Activated T-cell treated with anti-CD3 and anti-CD28 coated beads for 1 hour (primary cell): ENCODE data around the gene PLPP6.

Source experiments
- DNase-seq: peaks from one replicate; pipeline ENCODE4 v3.0.0-alpha.2; 2020; ENCODE audit warnings: low read depth

Gene PLPP6

DNA sequence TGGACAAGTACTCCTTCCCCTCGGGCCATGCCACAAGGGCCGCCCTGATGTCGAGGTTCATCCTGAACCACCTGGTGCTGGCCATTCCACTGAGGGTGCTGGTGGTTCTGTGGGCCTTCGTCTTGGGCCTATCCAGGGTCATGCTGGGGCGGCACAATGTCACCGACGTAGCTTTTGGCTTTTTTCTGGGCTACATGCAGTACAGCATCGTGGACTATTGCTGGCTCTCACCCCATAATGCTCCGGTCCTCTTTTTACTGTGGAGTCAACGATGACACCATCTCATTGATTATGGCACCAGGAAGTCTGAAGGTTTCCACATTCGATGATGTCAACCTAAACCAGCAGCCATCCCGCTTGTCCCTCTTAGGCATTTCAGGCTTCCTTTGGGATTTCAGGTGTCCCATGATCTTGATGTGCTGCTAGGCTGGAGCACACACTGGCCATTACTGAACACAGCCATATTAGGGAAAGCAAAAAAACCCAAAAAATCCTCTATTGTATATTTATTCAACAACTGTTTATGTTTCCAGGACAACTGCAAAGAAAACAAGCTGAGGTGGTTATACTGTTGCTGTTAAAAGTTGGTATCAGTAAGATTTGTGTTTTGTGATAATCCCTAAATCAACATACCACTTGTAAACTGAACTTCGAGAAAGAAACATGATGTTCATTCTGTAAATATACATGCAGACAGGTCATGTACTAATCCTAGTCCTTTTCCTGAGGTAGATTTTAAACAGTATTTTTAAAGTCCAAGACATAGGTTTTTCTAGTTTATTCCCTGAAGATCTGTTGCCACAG, 1.1 kb downstream of the PLPP6 start:
- no peak for DNase-seq

GRCh38 chr9:4663956-4664355, 1.9 kb downstream of the PLPP6 start:
- no peak for DNase-seq

GRCh38 chr9:4665357-4665756, 3.3 kb downstream of the PLPP6 start:
- DNase-seq = no peak

DNA sequence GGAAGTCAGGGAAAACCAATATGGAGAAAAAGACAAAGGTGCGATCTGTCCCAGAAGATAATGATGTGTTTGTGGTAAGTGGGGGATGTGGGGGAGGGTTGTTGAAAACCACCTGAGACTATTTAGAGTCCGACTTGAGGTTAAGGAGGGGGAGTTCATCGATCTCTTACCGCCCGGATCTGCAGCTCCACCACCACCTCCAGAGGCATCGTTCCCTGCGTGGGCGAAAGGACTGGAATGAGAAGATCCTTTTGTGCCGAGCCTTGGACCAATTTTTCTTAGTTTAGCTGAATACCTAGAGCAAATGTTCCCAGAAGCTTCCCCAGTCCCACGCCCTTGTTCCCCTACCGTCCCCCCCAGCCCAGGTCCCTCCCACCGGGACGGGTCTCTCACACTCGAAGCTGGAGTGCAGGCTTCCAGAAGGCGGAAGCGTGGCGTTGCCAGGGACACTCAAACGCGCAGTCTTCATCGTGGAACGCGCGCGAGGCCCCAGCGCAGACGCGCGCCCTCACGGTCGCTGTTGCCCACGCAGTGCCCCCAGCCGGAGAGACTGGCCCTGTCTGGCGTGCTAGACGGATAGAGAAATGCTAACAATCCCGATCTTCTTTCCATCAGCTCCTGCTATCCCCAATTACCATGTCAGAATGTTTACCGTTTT, 4.1 kb downstream of the PLPP6 start, which contains the start of gene SPATA6L:
Gene SPATA6L, minus strand, starts transcription at position 439 of the 658 bp plus-strand sequence. Its CDS starts 230 bp downstream, at position 209.
- peak; percentile 33 for DNase-seq

- no peak for DNase-seq
Measured at GRCh38 chr9:4667681-4668080, 5.6 kb downstream of the PLPP6 start.

DNA sequence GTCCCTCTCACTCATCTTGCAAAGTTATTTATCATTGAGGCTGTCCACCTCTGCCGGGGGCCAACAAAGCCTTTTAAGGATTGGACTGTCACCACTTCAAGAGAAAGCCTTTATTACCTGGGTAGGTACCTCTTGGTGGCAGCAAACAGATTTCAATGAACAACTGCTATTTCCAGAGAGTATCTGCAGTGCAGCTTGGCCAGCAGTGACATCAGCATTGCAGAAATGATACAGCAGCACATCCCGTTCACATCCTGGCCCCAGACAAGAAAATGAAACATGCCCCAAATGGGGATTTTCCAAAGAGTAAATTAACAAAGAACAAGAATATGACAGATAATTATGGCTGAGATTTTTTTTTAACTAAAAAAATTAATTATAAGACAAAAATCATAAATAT, 6.5 kb downstream of the PLPP6 start:
- no peak for DNase-seq

DNA sequence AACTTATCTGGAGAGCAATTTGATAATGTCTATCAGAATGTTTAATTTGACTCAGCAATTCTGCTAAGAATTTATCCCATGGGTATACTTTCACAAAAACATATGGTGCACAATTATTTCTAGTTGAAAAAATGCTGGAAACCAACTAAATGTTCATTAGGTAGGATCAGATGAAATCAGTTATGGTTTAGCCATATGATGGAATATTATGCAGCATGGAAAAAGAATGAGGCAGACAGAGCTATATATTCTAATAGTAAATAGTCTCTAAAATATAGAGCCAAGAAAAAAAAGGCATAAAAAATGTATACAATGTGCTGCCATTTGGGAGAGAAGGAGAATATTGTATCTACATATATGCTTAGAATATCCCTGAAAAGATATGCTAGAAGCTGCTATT, 7.8 kb downstream of the PLPP6 start:
- no peak for DNase-seq

DNA sequence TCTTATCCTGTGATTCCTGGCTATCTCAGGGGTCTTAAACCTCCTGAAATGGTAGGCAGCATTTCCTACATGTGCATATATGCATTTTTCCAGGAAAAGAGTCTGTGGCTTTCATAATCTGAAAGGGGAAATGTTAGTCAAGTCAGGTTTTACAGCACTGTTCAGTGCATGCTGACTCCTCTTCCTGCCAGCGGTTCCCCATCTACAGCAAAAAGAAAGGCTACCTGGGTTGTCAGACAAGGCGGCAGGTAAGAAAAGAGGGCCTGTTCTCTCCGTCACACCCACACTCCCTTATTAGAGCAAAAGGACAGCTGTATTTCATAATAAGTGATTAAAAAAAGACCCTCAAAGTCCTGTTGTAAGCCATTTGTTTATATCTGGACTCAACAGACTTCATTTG, 8.5 kb downstream of the PLPP6 start:
- DNase-seq = no peak

- DNase-seq = no peak
Measured at GRCh38 chr9:4671737-4672136, 9.6 kb downstream of the PLPP6 start.

DNA sequence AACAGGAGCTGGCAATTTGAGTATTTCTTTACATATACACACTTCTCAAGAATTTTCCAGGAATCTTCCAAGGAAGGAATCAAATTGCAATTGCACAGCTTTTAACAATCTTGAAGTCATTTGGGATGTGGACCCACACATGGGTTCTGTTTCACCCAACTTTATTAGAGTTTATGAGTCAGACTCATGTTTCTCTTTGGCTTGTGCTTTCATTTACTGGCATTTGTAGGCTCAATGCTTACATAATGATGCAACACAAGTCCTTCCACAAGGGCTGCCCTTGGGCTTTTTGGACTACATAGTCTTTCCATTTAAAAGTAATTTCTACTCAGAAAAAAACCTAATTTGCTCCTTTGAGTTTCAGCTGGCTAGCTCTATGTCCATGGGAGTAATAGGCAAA, 12.7 kb downstream of the PLPP6 start:
- DNase-seq = no peak

DNA sequence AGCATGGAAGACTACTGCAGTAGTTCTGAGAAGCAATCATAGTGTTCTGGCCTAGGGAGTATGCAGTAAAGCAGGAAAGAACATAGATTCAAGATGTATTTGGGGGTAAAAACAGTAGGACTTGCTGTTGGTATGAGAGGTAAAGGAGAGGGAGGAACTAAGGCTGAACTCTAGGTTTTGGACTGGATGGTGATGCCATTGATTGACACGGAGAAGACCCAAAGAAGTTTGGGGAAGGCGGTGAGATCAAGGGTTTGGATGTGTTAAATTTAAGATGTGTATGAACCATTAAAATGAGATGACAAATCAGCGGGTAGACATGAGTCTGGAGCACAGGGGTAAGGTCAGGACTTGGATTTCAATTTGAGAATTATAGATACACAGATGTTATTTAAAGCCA, 15.3 kb downstream of the PLPP6 start:
- no peak for DNase-seq

GRCh38 chr9:4678679-4679267, 16.7 kb downstream of the PLPP6 start:
- no peak for DNase-seq

DNA sequence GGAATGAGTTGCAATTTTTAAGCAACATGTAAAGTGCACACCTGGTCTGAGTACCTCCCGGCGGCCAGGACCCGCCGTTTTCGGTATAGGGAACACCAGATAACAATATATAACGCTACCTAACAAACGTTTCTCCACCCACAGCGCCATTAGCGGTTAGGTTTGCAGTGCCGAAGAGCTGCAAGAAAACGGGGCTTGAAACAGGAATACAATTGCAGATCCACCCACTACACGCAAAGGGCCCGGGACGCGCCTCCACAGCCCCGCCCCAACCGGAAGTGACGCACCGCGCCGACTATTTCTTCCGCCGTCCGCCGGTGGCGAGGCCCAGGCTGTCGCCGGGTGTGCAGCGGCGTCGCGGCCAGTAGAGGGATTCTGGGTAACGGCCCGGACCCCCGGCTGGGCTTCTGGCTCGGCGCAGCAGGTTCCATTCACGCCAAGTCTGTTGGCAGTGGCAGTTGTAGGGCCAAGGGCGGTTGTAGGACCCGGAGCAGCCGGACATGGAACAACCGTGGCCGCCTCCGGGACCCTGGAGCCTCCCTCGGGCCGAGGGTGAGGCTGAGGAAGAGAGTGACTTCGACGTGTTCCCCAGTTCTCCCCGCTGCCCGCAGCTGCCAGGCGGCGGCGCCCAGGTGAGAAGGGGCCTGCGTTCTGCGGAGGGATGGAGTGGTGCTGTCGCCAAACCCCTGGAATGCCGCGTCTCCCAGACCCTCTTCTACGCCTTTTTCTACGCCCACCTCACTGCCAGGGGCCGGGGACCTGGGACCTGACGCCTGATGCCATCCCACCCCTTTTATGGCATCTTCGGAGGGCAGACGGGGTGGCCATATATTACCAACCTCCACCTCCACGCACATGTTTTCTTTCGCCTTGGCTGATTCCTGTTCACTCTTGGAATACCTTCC, 17.4 kb downstream of the PLPP6 start, which contains the start of gene CDC37L1:
Gene CDC37L1, plus strand, starts transcription at position 302 of the 905 bp plus-strand sequence. Its CDS starts 199 bp downstream, at position 501.
- DNase-seq = peak; percentile 99

GRCh38 chr9:4680173-4680525, 18.1 kb downstream of the PLPP6 start:
- no peak for DNase-seq

DNA sequence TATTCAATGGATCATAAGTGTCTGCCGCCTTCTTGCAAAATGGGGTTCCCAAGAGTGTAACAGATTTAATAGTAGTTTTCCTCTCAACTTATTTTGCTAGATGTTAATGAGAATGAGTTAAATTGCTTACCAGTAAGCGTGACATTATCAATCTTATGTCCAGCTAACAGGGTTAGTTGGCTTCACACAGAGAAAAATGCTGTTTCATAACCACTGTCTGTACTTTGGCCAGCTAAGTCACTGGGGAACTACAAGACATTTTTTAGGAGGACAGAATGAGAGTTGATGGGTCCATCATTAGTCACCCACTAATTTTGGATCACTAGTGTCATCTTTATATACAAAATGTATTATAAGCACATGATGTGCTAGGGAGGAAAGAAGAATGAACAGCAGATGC, 18.7 kb downstream of the PLPP6 start:
- no peak for DNase-seq

GRCh38 chr9:4684820-4685219, 22.7 kb downstream of the PLPP6 start:
- DNase-seq = no peak

DNA sequence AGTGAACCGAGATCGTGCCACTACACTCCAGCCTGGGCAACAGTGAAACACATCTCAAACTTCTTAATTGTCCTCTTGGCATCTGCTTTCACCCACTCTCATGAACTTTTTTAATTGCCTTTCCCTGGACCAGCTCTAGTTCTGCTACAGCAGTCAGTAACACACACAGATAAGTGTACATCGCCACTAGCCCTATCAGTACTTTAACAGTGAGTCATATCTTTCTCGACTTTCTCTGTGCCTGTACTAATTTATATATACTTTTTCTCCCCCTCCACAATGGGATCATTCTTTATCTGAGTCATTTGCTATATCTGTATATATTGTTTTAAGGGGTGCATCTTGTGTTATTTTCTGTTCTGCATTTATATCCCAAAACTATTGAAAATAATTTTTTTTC, 24.0 kb downstream of the PLPP6 start:
- DNase-seq = no peak

- DNase-seq = no peak
Measured at GRCh38 chr9:4686584-4686983, 24.5 kb downstream of the PLPP6 start.

GRCh38 chr9:4689021-4689420, 26.9 kb downstream of the PLPP6 start:
- DNase-seq = no peak

DNA sequence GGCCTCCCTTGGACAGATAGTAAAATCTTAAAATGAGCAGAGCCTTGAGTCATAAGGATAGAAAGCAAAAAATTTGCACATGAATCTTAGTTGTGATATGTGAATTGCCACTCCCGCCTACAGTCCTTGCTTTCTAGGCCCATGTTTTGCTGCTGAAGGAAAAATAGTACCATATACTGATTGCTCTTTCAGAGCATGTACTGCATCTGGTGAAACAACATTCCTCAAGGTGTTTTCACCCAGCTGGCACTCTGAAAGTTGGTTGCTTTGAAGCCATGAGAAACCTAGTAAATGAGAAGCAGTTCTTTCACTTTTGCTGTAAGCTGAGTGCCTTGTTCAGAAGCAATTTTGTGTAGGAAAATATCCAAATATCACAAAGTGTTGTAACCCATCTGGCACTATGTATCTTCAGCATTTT, 27.6 kb downstream of the PLPP6 start:
- no peak for DNase-seq

DNA sequence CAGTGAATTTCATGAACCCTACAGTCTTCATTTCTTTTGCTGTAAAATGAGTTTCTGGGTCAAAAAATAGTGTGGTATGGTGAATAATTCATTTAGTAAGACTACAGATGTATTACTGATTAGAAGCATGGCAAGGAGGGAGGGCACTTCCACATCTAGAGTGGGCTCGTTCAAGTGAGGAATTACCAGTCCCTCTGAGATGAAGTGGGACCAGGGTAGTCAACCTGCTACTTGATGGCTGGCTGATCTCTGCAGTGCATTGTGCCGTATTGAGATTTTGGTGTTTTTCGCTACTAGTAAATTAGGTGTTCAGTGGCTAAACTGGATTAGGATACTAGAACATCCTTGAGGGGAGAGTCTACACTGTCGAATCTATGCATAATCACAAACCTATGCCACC, 28.1 kb downstream of the PLPP6 start:
- no peak for DNase-seq

- no peak for DNase-seq
Measured at GRCh38 chr9:4691795-4692194, 29.7 kb downstream of the PLPP6 start.
